GM18499 (cell line): ENCODE data around the gene FGD2.
"Not testable (repeated sequence)": the region's sequence is repeated elsewhere in the genome, so short reads cannot be mapped to it uniquely, and the experiment has no call there.

ENCODE experiments used
- ATAC-seq: cut with Tn5 transposase; IDR thresholded peaks from one replicate; pipeline ENCODE4 v1.9.1; 2021; ENCODE audit warnings: moderate number of reproducible peaks; ENCODE audit not compliant: insufficient read depth, unreplicated experiment

FGD2 gene

DNA sequence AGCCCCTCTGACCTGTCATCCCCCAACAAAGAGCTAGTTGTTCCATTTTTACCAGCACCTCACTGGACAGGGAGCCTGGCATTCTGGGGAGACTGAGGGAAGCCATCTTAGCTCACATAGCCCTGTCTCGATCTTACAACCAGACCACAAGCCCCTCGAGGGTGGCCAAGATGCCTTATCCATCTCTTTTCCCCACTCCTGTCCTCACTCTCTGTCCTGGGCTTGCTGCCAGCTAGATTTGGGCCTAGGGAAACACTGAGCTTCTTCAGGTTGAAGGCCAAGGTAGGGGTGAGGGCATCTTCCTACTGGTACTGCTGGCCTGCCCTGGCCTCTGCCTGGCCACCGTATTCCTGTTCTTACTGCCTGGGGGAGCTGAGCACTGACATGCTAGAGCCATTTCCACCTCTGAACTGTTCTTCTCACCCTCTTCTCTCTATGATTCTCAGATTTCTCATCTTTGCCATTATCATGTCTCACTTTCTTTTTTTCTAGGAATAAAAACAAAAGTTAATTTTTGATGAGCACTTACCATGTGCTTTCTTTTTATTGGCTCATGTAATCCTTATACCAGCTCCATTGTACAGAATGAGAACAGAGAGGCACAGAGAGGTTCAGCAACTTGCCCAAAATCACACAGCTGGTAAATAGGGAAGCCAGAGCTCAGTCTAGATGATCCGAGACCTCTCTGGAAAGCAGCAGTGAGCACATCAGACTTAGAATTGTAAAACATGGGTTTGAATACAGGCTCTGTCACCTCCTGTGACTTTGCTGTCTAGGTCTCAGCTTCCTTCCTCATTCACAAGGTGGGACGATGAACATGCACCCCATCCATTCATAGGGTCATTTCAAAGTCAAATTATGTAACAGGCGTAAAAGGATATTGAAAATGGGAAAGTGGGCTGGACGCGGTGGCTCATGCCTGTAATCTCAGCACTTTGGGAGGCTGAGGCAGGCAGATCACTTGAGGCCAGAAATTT, 28.7 kb downstream of the FGD2 start:
- no peak for ATAC-seq

DNA sequence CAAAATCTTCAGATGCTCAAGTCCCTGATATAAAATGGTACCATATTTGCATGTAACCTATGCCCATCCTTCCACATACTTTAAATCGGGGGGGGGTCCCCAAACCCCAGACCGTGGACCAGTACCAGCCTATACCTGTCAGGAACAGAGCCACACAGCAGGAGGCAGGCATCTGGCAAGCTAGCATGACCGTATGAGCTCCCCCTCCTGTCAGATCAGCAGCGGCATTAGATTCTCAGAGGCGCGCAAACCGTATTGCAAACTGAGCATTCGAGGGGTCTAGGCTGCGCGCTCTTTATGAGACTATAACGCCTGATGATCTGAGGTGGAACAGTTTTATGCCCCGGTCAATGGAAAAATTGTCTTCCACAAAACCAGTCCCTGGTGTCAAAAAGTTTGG, 30.7 kb downstream of the FGD2 start:
- no peak for ATAC-seq

GRCh38 chr6:37038292-37039198, 33.1 kb downstream of the FGD2 start:
- ATAC-seq, result no peak

DNA sequence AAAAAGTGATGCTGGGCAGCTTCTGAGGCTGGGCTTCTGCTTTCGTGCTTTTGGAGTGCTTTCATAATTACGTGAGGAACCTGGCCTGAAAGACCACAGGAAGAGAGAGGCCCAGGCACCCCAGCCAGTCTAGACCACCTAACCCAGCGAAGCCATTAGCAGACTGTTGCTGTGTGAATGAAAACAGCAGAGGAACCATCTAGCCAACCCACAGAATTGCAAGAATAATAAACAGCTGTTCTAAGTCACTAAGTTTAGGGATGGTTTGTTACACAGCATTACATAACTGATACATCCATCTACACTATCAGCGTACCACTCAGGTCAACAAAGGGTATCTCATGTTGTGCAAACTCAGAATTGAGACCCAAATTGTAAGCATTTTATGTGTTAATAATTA, 34.5 kb downstream of the FGD2 start:
- ATAC-seq, result no peak

- ATAC-seq, result no peak
Measured at GRCh38 chr6:37041521-37041920, 36.1 kb downstream of the FGD2 start.

DNA sequence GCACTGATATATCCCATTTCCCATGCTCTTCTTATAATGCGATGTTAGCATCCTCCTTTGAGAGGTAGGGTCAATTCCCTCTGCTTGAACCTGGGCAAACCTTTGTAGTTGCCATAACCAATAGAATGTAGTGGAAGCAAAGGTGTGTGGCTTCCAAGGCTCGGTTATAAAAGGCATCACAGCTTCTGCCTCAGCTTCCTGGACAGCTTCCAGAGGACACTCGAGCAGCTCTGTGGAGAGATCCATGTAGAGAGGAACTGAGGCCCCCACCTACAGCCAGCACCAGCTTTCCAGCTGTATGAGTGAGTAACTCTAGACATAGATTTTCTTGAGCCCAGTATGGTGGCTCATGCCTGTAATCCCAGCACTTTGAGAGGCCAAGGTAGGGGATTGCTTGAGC, 36.7 kb downstream of the FGD2 start:
- ATAC-seq, result no peak

GRCh38 chr6:37043091-37043490, 37.6 kb downstream of the FGD2 start:
- not testable (repeated sequence) for ATAC-seq

DNA sequence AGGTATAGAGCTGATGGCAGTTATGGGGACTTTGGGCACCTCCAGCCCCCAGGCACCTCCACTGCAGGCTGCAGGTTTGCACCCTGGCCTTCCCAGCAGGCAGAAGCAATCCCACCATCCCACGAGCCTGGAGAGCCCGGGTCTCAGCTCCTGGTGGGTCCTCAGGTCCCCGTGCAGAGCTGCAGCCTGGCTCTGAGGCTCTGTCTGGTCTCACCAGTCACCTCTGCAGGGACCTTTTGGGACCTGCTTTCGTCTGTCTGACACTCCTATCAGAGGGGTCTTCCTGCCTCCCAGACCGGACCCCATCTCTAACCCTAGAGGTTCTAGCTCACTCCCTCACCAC, 41.9 kb downstream of the FGD2 start:
- no peak for ATAC-seq

GRCh38 chr6:37047689-37048402, 42.4 kb downstream of the FGD2 start:
- ATAC-seq, result no peak

DNA sequence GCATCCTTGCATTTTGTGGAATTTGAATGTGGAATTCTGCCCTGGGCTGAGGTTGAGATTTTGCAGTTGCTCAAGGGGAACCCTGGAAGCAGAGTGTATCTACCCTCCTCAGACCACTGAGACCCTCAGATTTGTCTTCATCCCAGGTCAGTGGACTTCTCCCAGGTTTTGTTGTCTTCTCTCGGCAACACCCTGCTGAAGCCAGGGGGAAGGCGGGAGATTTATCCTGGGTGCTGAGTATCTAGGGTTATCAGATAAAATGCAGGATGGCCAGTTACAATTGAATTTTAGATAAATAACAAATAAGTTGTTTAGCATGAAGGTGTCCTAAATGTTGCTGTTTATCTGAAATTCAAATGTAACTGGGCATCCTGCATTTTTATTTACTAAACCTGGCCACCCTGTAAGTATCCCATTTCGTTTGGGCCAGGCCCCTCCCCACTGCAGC, 43.0 kb downstream of the FGD2 start:
- ATAC-seq, result no peak

DNA sequence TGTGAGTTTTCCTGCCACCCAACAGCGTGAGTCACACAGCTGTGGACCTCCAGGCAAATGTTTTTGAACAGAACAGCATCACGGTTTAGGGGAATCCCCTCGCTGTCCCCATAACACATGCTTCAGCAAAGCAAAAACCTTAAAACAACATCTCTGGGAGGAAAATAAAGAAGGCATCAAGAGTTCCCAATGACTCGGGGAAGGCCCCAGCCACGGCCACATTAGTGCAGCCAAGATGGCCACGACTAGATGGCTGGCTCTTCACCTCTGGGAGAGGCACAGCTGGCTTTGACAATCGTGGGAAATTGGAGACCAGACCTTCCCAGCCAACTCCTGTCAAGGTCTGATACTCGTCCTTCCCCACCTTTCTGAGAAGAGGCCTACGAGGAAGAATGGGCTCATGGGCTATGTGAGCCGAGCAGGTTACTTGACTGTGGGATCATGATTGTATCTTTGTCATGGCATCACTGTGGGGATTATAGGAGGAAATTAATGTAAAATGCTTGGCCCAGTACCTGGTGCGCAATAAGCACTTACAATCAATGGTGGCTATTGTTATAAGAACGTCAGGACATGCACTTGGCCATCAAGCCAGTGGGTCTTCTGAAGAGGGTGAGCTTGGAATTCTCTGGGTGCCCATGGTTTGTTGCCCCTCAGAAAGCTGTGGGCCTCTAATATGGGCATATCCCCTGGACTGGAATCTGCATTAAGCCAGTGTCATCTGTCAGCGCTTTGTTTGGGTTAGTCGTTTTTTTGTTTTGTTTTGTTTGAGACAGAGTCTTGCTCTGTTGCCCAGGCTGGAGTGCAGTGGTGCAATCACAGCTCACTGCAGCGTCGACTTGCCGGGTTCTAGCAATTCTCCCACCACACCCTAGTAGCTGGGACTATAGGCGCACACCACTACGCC, 43.6 kb downstream of the FGD2 start:
- peak; percentile 35 for ATAC-seq

GRCh38 chr6:37049758-37050044, 44.2 kb downstream of the FGD2 start:
- no peak for ATAC-seq

GRCh38 chr6:37050045-37050853, 44.8 kb downstream of the FGD2 start:
- ATAC-seq, result no peak

DNA sequence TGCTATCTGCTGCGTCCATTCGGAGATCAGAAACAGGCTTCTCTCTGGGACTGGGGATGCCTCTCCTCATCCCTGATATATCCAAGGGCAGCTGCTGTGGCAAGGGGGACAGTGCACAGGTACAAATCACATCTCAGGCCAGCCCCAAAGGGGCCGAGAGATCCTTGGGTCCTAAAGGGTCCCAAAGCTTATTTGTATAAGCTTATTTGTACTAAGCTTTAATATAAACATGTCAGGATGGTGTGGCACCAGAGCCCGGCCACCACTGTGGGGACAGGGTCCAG, 45.3 kb downstream of the FGD2 start:
- no peak for ATAC-seq

- ATAC-seq, result no peak
Measured at GRCh38 chr6:37051138-37052026, 45.9 kb downstream of the FGD2 start.

DNA sequence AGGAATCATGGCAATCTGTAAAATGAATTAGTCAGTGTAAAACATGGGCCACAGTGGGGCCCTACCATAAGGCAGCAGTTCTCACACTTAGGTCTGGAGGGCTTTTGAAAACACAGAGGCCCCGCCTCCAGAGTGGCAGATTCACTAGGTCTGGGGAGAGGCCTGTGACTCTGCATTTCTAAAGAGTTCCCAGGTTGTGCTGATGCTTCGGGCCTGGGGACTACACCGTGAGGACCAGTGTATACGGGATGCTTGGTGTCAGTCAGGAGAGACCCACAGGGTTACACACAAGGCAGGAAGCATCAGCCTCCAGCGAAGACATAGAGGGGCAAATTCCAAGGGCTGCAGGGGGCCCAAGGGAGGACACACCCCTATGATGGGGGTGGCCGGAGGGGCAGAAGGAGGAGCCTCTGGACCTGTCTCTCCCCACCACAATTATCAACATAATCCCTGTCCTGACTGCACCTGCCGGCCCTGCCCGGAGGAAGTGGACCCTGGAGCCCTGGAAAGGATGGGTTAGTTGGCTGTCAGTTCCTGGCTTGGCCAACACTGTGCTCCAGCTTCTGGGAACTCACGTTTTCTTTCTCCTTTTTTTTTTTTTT, 46.7 kb downstream of the FGD2 start:
- ATAC-seq, result no peak

DNA sequence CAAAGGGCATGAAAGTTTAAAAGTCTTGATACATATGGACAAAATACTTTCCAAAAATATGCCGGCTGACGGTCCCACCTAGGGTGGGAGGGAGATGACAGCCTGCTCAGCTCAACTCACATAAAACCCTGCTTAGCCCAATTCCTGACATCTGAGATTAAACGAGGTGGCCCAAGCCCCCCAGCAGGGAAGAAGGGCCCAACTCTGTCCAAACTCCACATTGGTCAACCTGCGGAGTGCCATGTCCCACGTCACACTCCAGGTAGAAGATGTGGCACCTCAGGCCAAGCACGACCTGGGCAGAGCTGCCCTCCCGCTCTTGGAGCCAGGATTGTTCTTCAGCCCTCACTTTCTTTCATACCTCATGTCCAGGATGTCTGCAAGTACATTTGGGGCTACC, 48.2 kb downstream of the FGD2 start:
- ATAC-seq, result no peak

DNA sequence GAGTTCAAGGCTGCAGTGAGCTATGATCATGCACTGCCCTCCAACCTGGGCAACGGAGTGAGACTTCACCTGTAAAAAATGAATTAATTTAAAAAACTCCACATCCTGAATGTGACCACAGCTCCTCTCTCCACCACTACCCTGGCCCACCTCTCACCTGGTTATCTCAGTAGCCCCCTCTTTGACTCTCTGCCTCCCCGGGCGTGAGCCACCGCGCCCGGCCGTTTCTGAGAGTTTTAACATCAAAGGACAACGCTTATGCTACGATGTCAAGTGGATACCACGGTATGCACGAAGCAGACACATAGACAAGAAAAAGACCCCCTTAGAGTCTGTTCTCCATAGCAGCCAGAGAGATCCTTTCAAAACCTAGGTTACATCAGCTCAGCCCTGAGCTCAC, 48.7 kb downstream of the FGD2 start:
- no peak for ATAC-seq
